ENCODE data around the gene CSHL1. TPM values are rescaled to one million over a fixed set of nuclear protein-coding genes. Genes with fewer than 3 reads are reported as not detected.
"Not testable (repeated sequence)": the region's sequence is repeated elsewhere in the genome, so short reads cannot be mapped to it uniquely, and the experiment has no call there.

The CSHL1 gene
- total RNA-seq, 1 experiment from 2014 or later = not detected

- Histone ChIP-seq H3K36me3 (replicated peaks; ENCODE audit: control insufficient read depth, insufficient read depth, low read length) (no peaks in the 10 kb centered on the region), H3K4me3 (ENCODE audit: insufficient read depth, low read depth, low read length) (no peak within 1 kb of the TSS), H3K27me3 (ENCODE audit: control insufficient read depth, insufficient read depth, low read length) (no peaks in the 10 kb centered on the region)
- peak; percentile 75 for DNase-seq
These were observed 21.0 kb upstream of the CSHL1 start, which contains the start of gene CD79B for GRCh38 chr17:63931981-63932561. TSS of gene CD79B (minus strand) at chr17:63932331. CDS start at chr17:63932261, 70 bp downstream.

GRCh38 chr17:63930951-63931575, 20.0 kb upstream of the CSHL1 start:
- Histone ChIP-seq H3K36me3 (replicated peaks; ENCODE audit: control insufficient read depth, insufficient read depth, low read length) (no peaks in the 10 kb centered on the region), H3K27me3 (ENCODE audit: control insufficient read depth, insufficient read depth, low read length) (no peaks in the 10 kb centered on the region), H3K4me3 (ENCODE audit: insufficient read depth, low read depth, low read length) (no peak overlapping the region)
- DNase-seq = peak; percentile 91

- Histone ChIP-seq H3K27me3 (ENCODE audit: control insufficient read depth, insufficient read depth, low read length) (no peaks in the 10 kb centered on the region), H3K4me3 (ENCODE audit: insufficient read depth, low read depth, low read length) (no peak overlapping the region), H3K36me3 (replicated peaks; ENCODE audit: control insufficient read depth, insufficient read depth, low read length) (no peaks in the 10 kb centered on the region)
- peak; percentile 75 for DNase-seq
These were observed 19.1 kb upstream of the CSHL1 start for GRCh38 chr17:63929860-63930766.

GRCh38 chr17:63928966-63929695, 18.1 kb upstream of the CSHL1 start:
- no peaks in the 10 kb centered on the region for H3K27me3 ChIP-seq (ENCODE audit: control insufficient read depth, insufficient read depth, low read length)
- H3K4me3 ChIP-seq (ENCODE audit: insufficient read depth, low read depth, low read length) = no peak overlapping the region
- peak; percentile 33 for DNase-seq
- H3K36me3 ChIP-seq (replicated peaks; ENCODE audit: control insufficient read depth, insufficient read depth, low read length) = no peaks in the 10 kb centered on the region

- Histone ChIP-seq H3K4me3 (ENCODE audit: insufficient read depth, low read depth, low read length) (no peak overlapping the region), H3K27me3 (ENCODE audit: control insufficient read depth, insufficient read depth, low read length) (no peaks in the 10 kb centered on the region), H3K36me3 (replicated peaks; ENCODE audit: control insufficient read depth, insufficient read depth, low read length) (no peaks in the 10 kb centered on the region)
- peak; percentile 40 for DNase-seq
These were observed 17.2 kb upstream of the CSHL1 start for GRCh38 chr17:63928172-63928666.

- Histone ChIP-seq H3K36me3 (replicated peaks; ENCODE audit: control insufficient read depth, insufficient read depth, low read length) (no peaks in the 10 kb centered on the region), H3K4me3 (ENCODE audit: insufficient read depth, low read depth, low read length) (no peak overlapping the region), H3K27me3 (ENCODE audit: control insufficient read depth, insufficient read depth, low read length) (no peaks in the 10 kb centered on the region)
- peak; percentile 56 for DNase-seq
These were observed 16.6 kb upstream of the CSHL1 start for GRCh38 chr17:63927464-63928171.

GRCh38 chr17:63926164-63926563, 15.1 kb upstream of the CSHL1 start:
- DNase-seq = no peak
- no peaks in the 10 kb centered on the region for H3K36me3 ChIP-seq (replicated peaks; ENCODE audit: control insufficient read depth, insufficient read depth, low read length)
- H3K4me3 ChIP-seq (ENCODE audit: insufficient read depth, low read depth, low read length) = no peak overlapping the region
- H3K27me3 ChIP-seq (ENCODE audit: control insufficient read depth, insufficient read depth, low read length) = no peaks in the 10 kb centered on the region

GRCh38 chr17:63925615-63926014, 14.6 kb upstream of the CSHL1 start:
- DNase-seq = peak; percentile 20
- Histone ChIP-seq H3K36me3 (replicated peaks; ENCODE audit: control insufficient read depth, insufficient read depth, low read length) (no peaks in the 10 kb centered on the region), H3K4me3 (ENCODE audit: insufficient read depth, low read depth, low read length) (no peak overlapping the region), H3K27me3 (ENCODE audit: control insufficient read depth, insufficient read depth, low read length) (no peaks in the 10 kb centered on the region)

- not testable (repeated sequence) for H3K4me3 ChIP-seq (ENCODE audit: insufficient read depth, low read depth, low read length); DNase-seq; H3K27me3 ChIP-seq (ENCODE audit: control insufficient read depth, insufficient read depth, low read length); H3K36me3 ChIP-seq (replicated peaks; ENCODE audit: control insufficient read depth, insufficient read depth, low read length)
These were observed 11.3 kb upstream of the CSHL1 start for GRCh38 chr17:63922402-63922801.

- H3K4me3 ChIP-seq (ENCODE audit: insufficient read depth, low read depth, low read length); DNase-seq; H3K27me3 ChIP-seq (ENCODE audit: control insufficient read depth, insufficient read depth, low read length); H3K36me3 ChIP-seq (replicated peaks; ENCODE audit: control insufficient read depth, insufficient read depth, low read length): not testable (repeated sequence)
These were observed 9.7 kb upstream of the CSHL1 start for GRCh38 chr17:63920779-63921178.

- H3K4me3 ChIP-seq (ENCODE audit: insufficient read depth, low read depth, low read length); H3K36me3 ChIP-seq (replicated peaks; ENCODE audit: control insufficient read depth, insufficient read depth, low read length); H3K27me3 ChIP-seq (ENCODE audit: control insufficient read depth, insufficient read depth, low read length): not testable (repeated sequence)
- peak; percentile 7 for DNase-seq
These were observed 9.0 kb upstream of the CSHL1 start for GRCh38 chr17:63920050-63920449.

GRCh38 chr17:63919311-63919723, 8.3 kb upstream of the CSHL1 start:
- Histone ChIP-seq H3K36me3 (replicated peaks; ENCODE audit: control insufficient read depth, insufficient read depth, low read length) (no peaks in the 10 kb centered on the region), H3K27me3 (ENCODE audit: control insufficient read depth, insufficient read depth, low read length) (no peaks in the 10 kb centered on the region), H3K4me3 (ENCODE audit: insufficient read depth, low read depth, low read length) (no peak overlapping the region; the same call in 1 of the 2 replicates)
- peak; percentile 90 for DNase-seq

- DNase-seq; H3K27me3 ChIP-seq (ENCODE audit: control insufficient read depth, insufficient read depth, low read length); H3K36me3 ChIP-seq (replicated peaks; ENCODE audit: control insufficient read depth, insufficient read depth, low read length): not testable (repeated sequence)
- H3K4me3 ChIP-seq (ENCODE audit: insufficient read depth, low read depth, low read length) = peak within 1 kb of the TSS; percentile 24; the same call in 1 of the 2 replicates
These were observed 7.8 kb upstream of the CSHL1 start, which contains the start of gene GH1 for GRCh38 chr17:63918789-63919305. TSS of gene GH1 (minus strand) at chr17:63918839. CDS start at chr17:63918776, 63 bp downstream.

Data from H7 (cell line).